PC-9 (cell line): ENCODE data around the gene ZDHHC3. TPM values are rescaled to one million over a fixed set of nuclear protein-coding genes. Genes with fewer than 3 reads are reported as not detected.

Experiments used
- BruUV-seq: library from RNA; stranded (reverse); fragments of 400-500 nt; replicated peaks from 2 replicates; lab custom pipeline; 2021; lab: Mats Ljungman, UMichigan
- CTCF ChIA-PET: fragments of 300-600 bp; sonication (Branson Sonifier 250); formaldehyde crosslinking; loops from one replicate; lab custom pipeline; 2022; ENCODE audit warnings: antibody characterized with exemption; lab: Charles Lee
- POLR2A ChIA-PET: fragments of 300-600 bp; sonication (Branson Sonifier 250); formaldehyde crosslinking; loops from one replicate; lab custom pipeline; 2022; ENCODE audit warnings: antibody characterized with exemption; ENCODE audit not compliant: unreplicated experiment; lab: Charles Lee
- DNase-seq, 2 experiments: peaks; one replicate each; pipeline versions ENCODE4 v3.0.0 to v3.0.0-alpha.2; 2015 to 2022; ENCODE audit warnings: mixed read lengths in 1 of 2
- H2AFZ ChIP-seq: fragments of 200-600 bp; sonication (generic); 2 replicates; pipeline ENCODE4 v1.8.1; 2017; ENCODE audit warnings: antibody characterized with exemption
- H3F3A ChIP-seq: fragments of 200-600 bp; sonication (generic); 2 replicates; pipeline ENCODE4 v1.8.1; 2017; ENCODE audit warnings: antibody characterized with exemption, mild to moderate bottlenecking, low read depth; ENCODE audit not compliant: insufficient read depth
- H3K27ac ChIP-seq: fragments of 200-600 bp; sonication (generic); 2 replicates; pipeline ENCODE4 v1.6.1; 2016; ENCODE audit warnings: mixed run types
- H3K27me3 ChIP-seq: fragments of 200-600 bp; sonication (generic); 2 replicates; pipeline ENCODE4 v1.6.1; 2016; ENCODE audit warnings: low read depth, mixed run types; ENCODE audit not compliant: insufficient read depth
- H3K36me3 ChIP-seq: fragments of 200-600 bp; sonication (generic); 2 replicates; pipeline ENCODE4 v1.6.1; 2016; ENCODE audit warnings: low read depth, mixed run types
- H3K4me1 ChIP-seq: fragments of 200-600 bp; sonication (generic); replicated peaks from 2 replicates; pipeline ENCODE4 v1.6.1; 2016; ENCODE audit warnings: mixed run types; ENCODE audit not compliant: insufficient read depth
- H3K4me2 ChIP-seq: fragments of 200-600 bp; sonication (generic); 2 replicates; pipeline ENCODE4 v1.6.1; 2017; ENCODE audit warnings: mixed run types
- H3K4me3 ChIP-seq: fragments of 200-600 bp; sonication (generic); 2 replicates; pipeline ENCODE4 v1.6.1; 2016; ENCODE audit warnings: mixed run types
- H3K79me2 ChIP-seq: fragments of 200-600 bp; sonication (generic); 2 replicates; pipeline ENCODE4 v1.6.1; 2017; ENCODE audit warnings: low read depth, mixed run types
- H3K9me2 ChIP-seq: fragments of 200-600 bp; sonication (generic); 2 replicates; pipeline ENCODE4 v1.8.1; 2017; ENCODE audit warnings: mild to moderate bottlenecking; ENCODE audit not compliant: insufficient read depth
- H3K9me3 ChIP-seq: fragments of 200-600 bp; sonication (generic); 2 replicates; pipeline ENCODE4 v1.8.1; 2016; ENCODE audit warnings: low read depth; ENCODE audit not compliant: insufficient read depth
- H4K20me1 ChIP-seq: fragments of 200-600 bp; sonication (generic); 2 replicates; pipeline ENCODE4 v1.8.1; 2017; ENCODE audit not compliant: insufficient read depth
- CTCF ChIP-seq: fragments of 200-600 bp; sonication (generic); conservative IDR thresholded peaks from 2 replicates; pipeline ENCODE4 v1.6.1; 2017; ENCODE audit warnings: mixed run types, antibody characterized with exemption, mild to moderate bottlenecking, moderate library complexity
- EZH2 ChIP-seq: fragments of 200-600 bp; sonication (generic); IDR thresholded peaks from 2 replicates; pipeline ENCODE4 v1.8.0; 2017; ENCODE audit warnings: antibody characterized with exemption, low read depth
- intact Hi-C: fragments of 100-400 bp; cut with micrococcal nuclease; formaldehyde crosslinking; loops from one replicate; pipeline ENCODE4 v1.10.0; 2022; ENCODE audit not compliant: unreplicated experiment
- total RNA-seq: library from RNA; stranded (reverse); gene quantifications from 2 replicates; pipeline ENCODE4 v1.2.3, GENCODE V29; 2021

ZDHHC3 gene
- total RNA-seq, 1 experiment from 2014 or later: 107 TPM

- Histone ChIP-seq H3K79me2 (no peaks in the 10 kb centered on the region), H3K9me3 (no peaks in the 10 kb centered on the region), H3F3A (no peaks in the 10 kb centered on the region), H3K27ac (no peak overlapping the region), H2AFZ (no peak overlapping the region), H3K9me2 (no peaks in the 10 kb centered on the region), H3K4me3 (no peak overlapping the region), H3K4me2 (no peak overlapping the region), H3K4me1 (no peaks in the 10 kb centered on the region), H3K27me3 (no peaks in the 10 kb centered on the region), H4K20me1 (no peaks in the 10 kb centered on the region), H3K36me3 (0 out of 2 replicates have a peak, but pooled peaks cover 4% of the 10 kb centered on the region)
- ChIA-PET POLR2A (interaction anchor here (0.7 kb wide), 1 partner anchor 1068 kb away, joined by 4 read pairs; no protein-coding TSS in a partner anchor), CTCF (no interaction called here)
- BruUV-seq: no TSS peak
- intact Hi-C loops: no loop called here
- DNase-seq: no peak
- TF ChIP-seq CTCF (no peak), EZH2 (no peak)
These were observed 36.0 kb upstream of the ZDHHC3 start for GRCh38 chr3:45011756-45012508.

- BruUV-seq: no TSS peak
- Histone ChIP-seq H3K36me3 (0 out of 2 replicates have a peak, but pooled peaks cover 4% of the 10 kb centered on the region), H3K27me3 (no peaks in the 10 kb centered on the region), H3F3A (no peaks in the 10 kb centered on the region), H3K4me3 (no peak overlapping the region), H4K20me1 (no peaks in the 10 kb centered on the region), H2AFZ (no peak overlapping the region), H3K4me1 (no peaks in the 10 kb centered on the region), H3K9me2 (no peaks in the 10 kb centered on the region), H3K9me3 (no peaks in the 10 kb centered on the region), H3K79me2 (no peaks in the 10 kb centered on the region), H3K27ac (no peak overlapping the region), H3K4me2 (no peak overlapping the region)
- intact Hi-C loops: no loop called here
- DNase-seq: no peak
- CTCF ChIA-PET: no interaction called here
- POLR2A ChIA-PET: no interaction called here
- TF ChIP-seq CTCF: no peak
- TF ChIP-seq EZH2: no peak
These were observed 34.9 kb upstream of the ZDHHC3 start for GRCh38 chr3:45010811-45011333.

- Histone ChIP-seq H3K4me2 (no peak overlapping the region), H3K27me3 (no peaks in the 10 kb centered on the region), H3K9me3 (no peaks in the 10 kb centered on the region), H3K4me3 (no peak overlapping the region), H3K79me2 (no peaks in the 10 kb centered on the region), H3F3A (no peaks in the 10 kb centered on the region), H3K36me3 (0 out of 2 replicates have a peak, but pooled peaks cover 4% of the 10 kb centered on the region), H3K4me1 (no peaks in the 10 kb centered on the region), H3K27ac (no peak overlapping the region), H4K20me1 (no peaks in the 10 kb centered on the region), H2AFZ (no peak overlapping the region), H3K9me2 (no peaks in the 10 kb centered on the region)
- ChIA-PET POLR2A (no interaction called here), CTCF (no interaction called here)
- no peak for DNase-seq
- TF ChIP-seq CTCF: no peak
- no peak for TF ChIP-seq EZH2
- BruUV-seq: no TSS peak
- intact Hi-C loops: no loop called here
These were observed 33.9 kb upstream of the ZDHHC3 start for GRCh38 chr3:45009868-45010267.
